ENCODE results near the gene RUNX1. TPM values are rescaled to one million over a fixed set of nuclear protein-coding genes. Genes with fewer than 3 reads are reported as not detected.

The RUNX1 gene
- total and polyA plus RNA-seq, 2 donors (not counting 3 experiments of a cell fraction or from before 2014, with no cell fraction given): 4.6 to 17.9 TPM

DNA sequence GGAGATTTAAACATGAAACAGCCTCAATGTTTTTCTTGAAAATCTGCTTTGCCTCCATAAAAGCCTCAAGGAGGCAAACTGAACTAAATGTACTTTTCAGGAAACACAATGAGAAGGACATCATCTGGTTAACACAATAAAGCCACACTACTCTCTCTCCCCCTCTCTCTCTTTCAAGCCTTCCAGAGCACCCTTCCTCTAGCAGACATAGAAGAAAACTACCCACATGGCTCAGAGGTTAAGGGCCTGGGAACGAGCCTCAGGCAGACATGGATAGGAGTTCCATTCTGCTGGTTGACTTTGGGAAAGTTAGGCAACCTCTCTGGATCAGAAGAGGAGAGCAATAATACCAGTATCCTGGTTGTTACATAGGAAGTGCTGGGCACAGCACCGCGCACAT, 42.9 kb downstream of the RUNX1 start:
- ChIA-PET POLR2A (no interaction called here), CTCF (interaction anchor here (1.5 kb wide), 1 partner anchor 9 kb away, joined by 4 read pairs; no protein-coding TSS in a partner anchor)
- Histone ChIP-seq H3K4me3 (replicated peaks in 1 of 3; ENCODE audit: insufficient read depth in 1 of 3, low read depth in 1 of 3, low read length in 3 of 3) (no peak overlapping the region), H3K9ac (replicated peaks; ENCODE audit: extremely low read depth, insufficient read depth, low read length) (no peak overlapping the region), H3K79me2 (ENCODE audit: control insufficient read depth, insufficient read depth, low read length) (no peaks in the 10 kb centered on the region), H3K27me3 (ENCODE audit: control insufficient read depth in 2 of 2, insufficient read depth in 2 of 2, low read length in 2 of 2) (peaks cover 8 to 16% of the 10 kb centered on the region in 2 experiments), H4K20me1 (replicated peaks; ENCODE audit: control insufficient read depth, extremely low read depth, insufficient read depth, low read length) (no peaks in the 10 kb centered on the region), H3K27ac (ENCODE audit: insufficient read depth, low read depth, low read length) (no peak overlapping the region), H3K9me3 (replicated peaks; ENCODE audit: control insufficient read depth, insufficient read depth, low read length) (no peaks in the 10 kb centered on the region), H3K4me1 (ENCODE audit: control insufficient read depth, extremely low read depth, insufficient read depth, low read length) (no peaks in the 10 kb centered on the region), H3K4me2 (ENCODE audit: insufficient read depth, low read length) (no peak overlapping the region), H2AFZ (ENCODE audit: low read depth, low read length) (no peak overlapping the region), H3K36me3 (ENCODE audit: control insufficient read depth in 2 of 2, extremely low read depth in 1 of 2, insufficient read depth in 2 of 2, low read length in 2 of 2) (no peaks in the 10 kb centered on the region), H3K9me1 (replicated peaks; ENCODE audit: control insufficient read depth, extremely low read depth, insufficient read depth, low read length) (no peaks in the 10 kb centered on the region)
- FAIRE-seq: no peak
- no peak for TF ChIP-seq MYC (IDR thresholded peaks at IDR 0.05; ENCODE audit: low read depth, low read length)
- TF ChIP-seq, protein P1, sequence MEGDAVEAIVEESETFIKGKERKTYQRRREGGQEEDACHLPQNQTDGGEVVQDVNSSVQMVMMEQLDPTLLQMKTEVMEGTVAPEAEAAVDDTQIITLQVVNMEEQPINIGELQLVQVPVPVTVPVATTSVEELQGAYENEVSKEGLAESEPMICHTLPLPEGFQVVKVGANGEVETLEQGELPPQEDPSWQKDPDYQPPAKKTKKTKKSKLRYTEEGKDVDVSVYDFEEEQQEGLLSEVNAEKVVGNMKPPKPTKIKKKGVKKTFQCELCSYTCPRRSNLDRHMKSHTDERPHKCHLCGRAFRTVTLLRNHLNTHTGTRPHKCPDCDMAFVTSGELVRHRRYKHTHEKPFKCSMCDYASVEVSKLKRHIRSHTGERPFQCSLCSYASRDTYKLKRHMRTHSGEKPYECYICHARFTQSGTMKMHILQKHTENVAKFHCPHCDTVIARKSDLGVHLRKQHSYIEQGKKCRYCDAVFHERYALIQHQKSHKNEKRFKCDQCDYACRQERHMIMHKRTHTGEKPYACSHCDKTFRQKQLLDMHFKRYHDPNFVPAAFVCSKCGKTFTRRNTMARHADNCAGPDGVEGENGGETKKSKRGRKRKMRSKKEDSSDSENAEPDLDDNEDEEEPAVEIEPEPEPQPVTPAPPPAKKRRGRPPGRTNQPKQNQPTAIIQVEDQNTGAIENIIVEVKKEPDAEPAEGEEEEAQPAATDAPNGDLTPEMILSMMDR (IDR thresholded peaks at IDR 0.05; ENCODE audit: extremely low read depth in 1 of 2, insufficient read depth in 1 of 2, low read depth in 1 of 2, low read length in 2 of 2): no peak
- TF ChIP-seq GATA2 (IDR thresholded peaks at IDR 0.05; ENCODE audit: insufficient read depth, insufficient read length, low read depth, low read length): no peak
- TF ChIP-seq POLR2A (IDR thresholded peaks at IDR 0.05; ENCODE audit: low read depth, low read length): no peak
- TF ChIP-seq, protein P2, sequence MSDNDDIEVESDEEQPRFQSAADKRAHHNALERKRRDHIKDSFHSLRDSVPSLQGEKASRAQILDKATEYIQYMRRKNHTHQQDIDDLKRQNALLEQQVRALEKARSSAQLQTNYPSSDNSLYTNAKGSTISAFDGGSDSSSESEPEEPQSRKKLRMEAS (IDR thresholded peaks at IDR 0.05; ENCODE audit: insufficient read depth, insufficient read length): no peak
- no peak for TF ChIP-seq POLR2AphosphoS5 (IDR thresholded peaks at IDR 0.05; ENCODE audit: insufficient read depth, low read depth, low read length)
- no peak for TF ChIP-seq JUN (IDR thresholded peaks at IDR 0.05; ENCODE audit: borderline replicate concordance, insufficient read depth, insufficient read length, low read depth)
- no peak for TF ChIP-seq EZH2 (IDR thresholded peaks at IDR 0.05; ENCODE audit: borderline replicate concordance, low read depth, low read length, severe bottlenecking)
- TF ChIP-seq FOS (IDR thresholded peaks at IDR 0.05; ENCODE audit: borderline replicate concordance, insufficient read depth, low read length): no peak
- dilution Hi-C loops (cut with MboI; ENCODE audit: extremely low pct_ligation_motif_present, low sequenced_read_pairs): no loop called here
- DNase-seq (ENCODE audit: low read depth, low spot score): no peak
- intact Hi-C loops (cut with micrococcal nuclease): no loop called here
- BruUV-seq (replicated peaks): no TSS peak

Data from endothelial cell of umbilical vein (primary cell).